ENCODE results near the gene RFC4. TPM values are rescaled to one million over a fixed set of nuclear protein-coding genes. Genes with fewer than 3 reads are reported as not detected.

The RFC4 gene
- total and polyA plus RNA-seq, 2 experiments from 2014 or later: 73.3 to 107 TPM

DNA sequence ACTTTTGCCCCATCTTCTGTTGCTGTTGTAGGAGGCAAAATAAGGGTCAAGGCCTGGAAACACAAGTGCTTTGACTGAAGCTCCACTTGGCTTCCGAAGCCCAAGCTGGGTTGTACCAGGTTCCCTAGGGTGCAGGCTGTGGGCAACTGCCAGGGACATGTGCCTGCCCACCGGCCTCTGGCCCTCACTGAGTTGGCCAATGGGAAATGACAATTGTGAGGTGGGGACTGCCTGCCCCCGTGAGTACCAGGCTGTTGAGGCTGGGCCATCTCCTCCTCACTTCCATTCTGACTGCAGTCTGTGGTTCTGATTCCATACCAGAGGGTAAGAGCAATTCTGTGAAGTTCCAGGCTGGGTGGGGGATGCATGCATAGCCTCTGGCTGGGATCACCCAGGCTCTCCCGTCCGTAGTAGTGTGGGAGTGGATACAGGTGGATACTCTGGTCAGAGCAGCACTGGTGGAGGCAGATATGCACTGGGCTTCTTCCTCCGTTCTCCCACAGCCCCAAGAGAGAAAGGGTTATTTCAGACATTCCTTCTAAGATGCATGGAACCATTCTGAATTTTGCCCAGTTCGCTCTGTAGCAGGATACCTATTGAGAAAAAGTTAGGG, 36.2 kb upstream of the RFC4 start, which contains the start of gene ADIPOQ:
TSS of gene ADIPOQ (plus strand) at position 285 of the 613 bp plus-strand sequence. CDS start 10,349 bp downstream, outside the sequence.
- Mint-ChIP-seq H3K9me3 (no peaks in the 10 kb centered on the region), H3K4me3 (no peak within 1 kb of the TSS), H3K27ac (no peak within 1 kb of the TSS), H3K36me3 (ENCODE audit: low read depth) (no peaks in the 10 kb centered on the region), H3K27me3 (ENCODE audit: insufficient read depth, low read depth, poor library complexity) (peaks cover under 1% of the 10 kb centered on the region), H3K4me1 (no peaks in the 10 kb centered on the region; the same call in 2 of the 3 replicates)
- Histone ChIP-seq H3K27me3 (ENCODE audit: insufficient read depth) (no peaks in the 10 kb centered on the region), H3K36me3 (ENCODE audit: insufficient read depth) (no peaks in the 10 kb centered on the region), H3K4me3 (no peak within 1 kb of the TSS), H3F3A (replicated peaks; ENCODE audit: low read depth) (0 out of 2 replicates have a peak, but pooled peaks cover under 1% of the 10 kb centered on the region), H4K20me1 (replicated peaks; ENCODE audit: insufficient read depth) (no peaks in the 10 kb centered on the region), H2AFZ (no peak within 1 kb of the TSS; the same call in 1 of the 2 replicates), H3K4me2 (no peak within 1 kb of the TSS), H3K79me2 (replicated peaks; ENCODE audit: insufficient read depth) (no peaks in the 10 kb centered on the region), H3K9me2 (ENCODE audit: insufficient read depth) (no peaks in the 10 kb centered on the region), H3K4me1 (ENCODE audit: insufficient read depth) (no peaks in the 10 kb centered on the region), H3K27ac (ENCODE audit: low read depth) (no peak within 1 kb of the TSS)
- TF ChIP-seq ZNF114 (CRISPR knock-in tag; IDR thresholded peaks at IDR 0.05): no peak
- TF ChIP-seq, protein P1, sequence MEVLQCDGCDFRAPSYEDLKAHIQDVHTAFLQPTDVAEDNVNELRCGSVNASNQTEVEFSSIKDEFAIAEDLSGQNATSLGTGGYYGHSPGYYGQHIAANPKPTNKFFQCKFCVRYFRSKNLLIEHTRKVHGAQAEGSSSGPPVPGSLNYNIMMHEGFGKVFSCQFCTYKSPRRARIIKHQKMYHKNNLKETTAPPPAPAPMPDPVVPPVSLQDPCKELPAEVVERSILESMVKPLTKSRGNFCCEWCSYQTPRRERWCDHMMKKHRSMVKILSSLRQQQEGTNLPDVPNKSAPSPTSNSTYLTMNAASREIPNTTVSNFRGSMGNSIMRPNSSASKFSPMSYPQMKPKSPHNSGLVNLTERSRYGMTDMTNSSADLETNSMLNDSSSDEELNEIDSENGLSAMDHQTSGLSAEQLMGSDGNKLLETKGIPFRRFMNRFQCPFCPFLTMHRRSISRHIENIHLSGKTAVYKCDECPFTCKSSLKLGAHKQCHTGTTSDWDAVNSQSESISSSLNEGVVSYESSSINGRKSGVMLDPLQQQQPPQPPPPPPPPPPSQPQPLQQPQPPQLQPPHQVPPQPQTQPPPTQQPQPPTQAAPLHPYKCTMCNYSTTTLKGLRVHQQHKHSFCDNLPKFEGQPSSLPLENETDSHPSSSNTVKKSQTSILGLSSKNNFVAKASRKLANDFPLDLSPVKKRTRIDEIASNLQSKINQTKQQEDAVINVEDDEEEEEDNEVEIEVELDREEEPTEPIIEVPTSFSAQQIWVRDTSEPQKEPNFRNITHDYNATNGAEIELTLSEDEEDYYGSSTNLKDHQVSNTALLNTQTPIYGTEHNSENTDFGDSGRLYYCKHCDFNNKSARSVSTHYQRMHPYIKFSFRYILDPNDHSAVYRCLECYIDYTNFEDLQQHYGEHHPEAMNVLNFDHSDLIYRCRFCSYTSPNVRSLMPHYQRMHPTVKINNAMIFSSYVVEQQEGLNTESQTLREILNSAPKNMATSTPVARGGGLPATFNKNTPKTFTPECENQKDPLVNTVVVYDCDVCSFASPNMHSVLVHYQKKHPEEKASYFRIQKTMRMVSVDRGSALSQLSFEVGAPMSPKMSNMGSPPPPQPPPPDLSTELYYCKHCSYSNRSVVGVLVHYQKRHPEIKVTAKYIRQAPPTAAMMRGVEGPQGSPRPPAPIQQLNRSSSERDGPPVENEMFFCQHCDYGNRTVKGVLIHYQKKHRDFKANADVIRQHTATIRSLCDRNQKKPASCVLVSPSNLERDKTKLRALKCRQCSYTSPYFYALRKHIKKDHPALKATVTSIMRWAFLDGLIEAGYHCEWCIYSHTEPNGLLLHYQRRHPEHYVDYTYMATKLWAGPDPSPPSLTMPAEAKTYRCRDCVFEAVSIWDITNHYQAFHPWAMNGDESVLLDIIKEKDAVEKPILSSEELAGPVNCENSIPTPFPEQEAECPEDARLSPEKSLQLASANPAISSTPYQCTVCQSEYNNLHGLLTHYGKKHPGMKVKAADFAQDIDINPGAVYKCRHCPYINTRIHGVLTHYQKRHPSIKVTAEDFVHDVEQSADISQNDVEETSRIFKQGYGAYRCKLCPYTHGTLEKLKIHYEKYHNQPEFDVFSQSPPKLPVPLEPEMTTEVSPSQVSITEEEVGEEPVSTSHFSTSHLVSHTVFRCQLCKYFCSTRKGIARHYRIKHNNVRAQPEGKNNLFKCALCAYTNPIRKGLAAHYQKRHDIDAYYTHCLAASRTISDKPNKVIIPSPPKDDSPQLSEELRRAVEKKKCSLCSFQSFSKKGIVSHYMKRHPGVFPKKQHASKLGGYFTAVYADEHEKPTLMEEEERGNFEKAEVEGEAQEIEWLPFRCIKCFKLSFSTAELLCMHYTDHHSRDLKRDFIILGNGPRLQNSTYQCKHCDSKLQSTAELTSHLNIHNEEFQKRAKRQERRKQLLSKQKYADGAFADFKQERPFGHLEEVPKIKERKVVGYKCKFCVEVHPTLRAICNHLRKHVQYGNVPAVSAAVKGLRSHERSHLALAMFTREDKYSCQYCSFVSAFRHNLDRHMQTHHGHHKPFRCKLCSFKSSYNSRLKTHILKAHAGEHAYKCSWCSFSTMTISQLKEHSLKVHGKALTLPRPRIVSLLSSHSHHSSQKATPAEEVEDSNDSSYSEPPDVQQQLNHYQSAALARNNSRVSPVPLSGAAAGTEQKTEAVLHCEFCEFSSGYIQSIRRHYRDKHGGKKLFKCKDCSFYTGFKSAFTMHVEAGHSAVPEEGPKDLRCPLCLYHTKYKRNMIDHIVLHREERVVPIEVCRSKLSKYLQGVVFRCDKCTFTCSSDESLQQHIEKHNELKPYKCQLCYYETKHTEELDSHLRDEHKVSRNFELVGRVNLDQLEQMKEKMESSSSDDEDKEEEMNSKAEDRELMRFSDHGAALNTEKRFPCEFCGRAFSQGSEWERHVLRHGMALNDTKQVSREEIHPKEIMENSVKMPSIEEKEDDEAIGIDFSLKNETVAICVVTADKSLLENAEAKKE (CRISPR knock-in tag; IDR thresholded peaks at IDR 0.05): no peak
- TF ChIP-seq, protein P2, sequence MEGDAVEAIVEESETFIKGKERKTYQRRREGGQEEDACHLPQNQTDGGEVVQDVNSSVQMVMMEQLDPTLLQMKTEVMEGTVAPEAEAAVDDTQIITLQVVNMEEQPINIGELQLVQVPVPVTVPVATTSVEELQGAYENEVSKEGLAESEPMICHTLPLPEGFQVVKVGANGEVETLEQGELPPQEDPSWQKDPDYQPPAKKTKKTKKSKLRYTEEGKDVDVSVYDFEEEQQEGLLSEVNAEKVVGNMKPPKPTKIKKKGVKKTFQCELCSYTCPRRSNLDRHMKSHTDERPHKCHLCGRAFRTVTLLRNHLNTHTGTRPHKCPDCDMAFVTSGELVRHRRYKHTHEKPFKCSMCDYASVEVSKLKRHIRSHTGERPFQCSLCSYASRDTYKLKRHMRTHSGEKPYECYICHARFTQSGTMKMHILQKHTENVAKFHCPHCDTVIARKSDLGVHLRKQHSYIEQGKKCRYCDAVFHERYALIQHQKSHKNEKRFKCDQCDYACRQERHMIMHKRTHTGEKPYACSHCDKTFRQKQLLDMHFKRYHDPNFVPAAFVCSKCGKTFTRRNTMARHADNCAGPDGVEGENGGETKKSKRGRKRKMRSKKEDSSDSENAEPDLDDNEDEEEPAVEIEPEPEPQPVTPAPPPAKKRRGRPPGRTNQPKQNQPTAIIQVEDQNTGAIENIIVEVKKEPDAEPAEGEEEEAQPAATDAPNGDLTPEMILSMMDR (conservative IDR thresholded peaks at IDR 0.05; ENCODE audit: low read depth in 2 of 2): no peak
- TF ChIP-seq STAT1 (IDR thresholded peaks at IDR 0.05; ENCODE audit: unreplicated experiment): no peak
- TF ChIP-seq, protein P3, sequence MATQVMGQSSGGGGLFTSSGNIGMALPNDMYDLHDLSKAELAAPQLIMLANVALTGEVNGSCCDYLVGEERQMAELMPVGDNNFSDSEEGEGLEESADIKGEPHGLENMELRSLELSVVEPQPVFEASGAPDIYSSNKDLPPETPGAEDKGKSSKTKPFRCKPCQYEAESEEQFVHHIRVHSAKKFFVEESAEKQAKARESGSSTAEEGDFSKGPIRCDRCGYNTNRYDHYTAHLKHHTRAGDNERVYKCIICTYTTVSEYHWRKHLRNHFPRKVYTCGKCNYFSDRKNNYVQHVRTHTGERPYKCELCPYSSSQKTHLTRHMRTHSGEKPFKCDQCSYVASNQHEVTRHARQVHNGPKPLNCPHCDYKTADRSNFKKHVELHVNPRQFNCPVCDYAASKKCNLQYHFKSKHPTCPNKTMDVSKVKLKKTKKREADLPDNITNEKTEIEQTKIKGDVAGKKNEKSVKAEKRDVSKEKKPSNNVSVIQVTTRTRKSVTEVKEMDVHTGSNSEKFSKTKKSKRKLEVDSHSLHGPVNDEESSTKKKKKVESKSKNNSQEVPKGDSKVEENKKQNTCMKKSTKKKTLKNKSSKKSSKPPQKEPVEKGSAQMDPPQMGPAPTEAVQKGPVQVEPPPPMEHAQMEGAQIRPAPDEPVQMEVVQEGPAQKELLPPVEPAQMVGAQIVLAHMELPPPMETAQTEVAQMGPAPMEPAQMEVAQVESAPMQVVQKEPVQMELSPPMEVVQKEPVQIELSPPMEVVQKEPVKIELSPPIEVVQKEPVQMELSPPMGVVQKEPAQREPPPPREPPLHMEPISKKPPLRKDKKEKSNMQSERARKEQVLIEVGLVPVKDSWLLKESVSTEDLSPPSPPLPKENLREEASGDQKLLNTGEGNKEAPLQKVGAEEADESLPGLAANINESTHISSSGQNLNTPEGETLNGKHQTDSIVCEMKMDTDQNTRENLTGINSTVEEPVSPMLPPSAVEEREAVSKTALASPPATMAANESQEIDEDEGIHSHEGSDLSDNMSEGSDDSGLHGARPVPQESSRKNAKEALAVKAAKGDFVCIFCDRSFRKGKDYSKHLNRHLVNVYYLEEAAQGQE (IDR thresholded peaks at IDR 0.05; ENCODE audit: unreplicated experiment): no peak
- TF ChIP-seq NANOG (IDR thresholded peaks at IDR 0.05; ENCODE audit: borderline replicate concordance): no peak
- TF ChIP-seq EZH2 (IDR thresholded peaks at IDR 0.05; ENCODE audit: low read depth, unreplicated experiment): no peak
- no peak for TF ChIP-seq POLR2AphosphoS5 (IDR thresholded peaks at IDR 0.05; ENCODE audit: low read depth)
- TF ChIP-seq EZH2phosphoT487 (IDR thresholded peaks at IDR 0.05; ENCODE audit: unreplicated experiment): no peak
- TF ChIP-seq CREB1 (CRISPR knock-in tag; IDR thresholded peaks at IDR 0.05; ENCODE audit: low read depth): no peak
- no peak for TF ChIP-seq JUNB (IDR thresholded peaks at IDR 0.05; ENCODE audit: unreplicated experiment)
- TF ChIP-seq, protein P4, sequence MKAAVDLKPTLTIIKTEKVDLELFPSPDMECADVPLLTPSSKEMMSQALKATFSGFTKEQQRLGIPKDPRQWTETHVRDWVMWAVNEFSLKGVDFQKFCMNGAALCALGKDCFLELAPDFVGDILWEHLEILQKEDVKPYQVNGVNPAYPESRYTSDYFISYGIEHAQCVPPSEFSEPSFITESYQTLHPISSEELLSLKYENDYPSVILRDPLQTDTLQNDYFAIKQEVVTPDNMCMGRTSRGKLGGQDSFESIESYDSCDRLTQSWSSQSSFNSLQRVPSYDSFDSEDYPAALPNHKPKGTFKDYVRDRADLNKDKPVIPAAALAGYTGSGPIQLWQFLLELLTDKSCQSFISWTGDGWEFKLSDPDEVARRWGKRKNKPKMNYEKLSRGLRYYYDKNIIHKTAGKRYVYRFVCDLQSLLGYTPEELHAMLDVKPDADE (IDR thresholded peaks at IDR 0.05): no peak
- TF ChIP-seq ZNF331 (CRISPR knock-in tag; IDR thresholded peaks at IDR 0.05; ENCODE audit: low read depth): no peak
- no peak for DNase-seq (ENCODE audit: low spot score)
- ATAC-seq: no peak
